Spleen (tissue), 3 donors: ENCODE data around the gene FUT8.

Source experiments
- POLR2A ChIP-seq, 3 donors: fragments of 450-650 bp; IDR thresholded peaks; one replicate each; pipeline ENCODE4 v1.5.1; 2017; ENCODE audit warnings: antibody characterized with exemption in 3 of 3, mild to moderate bottlenecking in 1 of 3
- POLR2AphosphoS5 ChIP-seq, 3 donors: sonication (generic); formaldehyde crosslinking; IDR thresholded peaks; one replicate each; pipeline ENCODE4 v1.5.1; 2017; ENCODE audit warnings: antibody characterized with exemption in 3 of 3

GRCh38 chr14:65382586-65382985 lies 29.9 kb upstream of the FUT8 start:
- TF ChIP-seq POLR2AphosphoS5 (IDR thresholded peaks at IDR 0.05): no peak
- TF ChIP-seq POLR2A (IDR thresholded peaks at IDR 0.05): no peak
